Testis (tissue), 2 donors: ENCODE measurements around the gene TMC6.

Experiments used
- POLR2A ChIP-seq: fragments of 450-650 bp; IDR thresholded peaks from one replicate; pipeline ENCODE4 v1.6.1; 2017; ENCODE audit warnings: antibody characterized with exemption, mild to moderate bottlenecking, moderate library complexity
- TF ChIP-seq, protein P1 (sequence below), 3 experiments: fragments of 450-650 bp in 2 of 3; fragments of 200-600 bp in 1 of 3; sonication (generic) in 1 of 3; IDR thresholded peaks; one replicate each; pipeline ENCODE4 v1.5.1; 2016 to 2019; ENCODE audit warnings: antibody characterized with exemption in 3 of 3, mild to moderate bottlenecking in 2 of 3, moderate library complexity in 1 of 3

DNA sequence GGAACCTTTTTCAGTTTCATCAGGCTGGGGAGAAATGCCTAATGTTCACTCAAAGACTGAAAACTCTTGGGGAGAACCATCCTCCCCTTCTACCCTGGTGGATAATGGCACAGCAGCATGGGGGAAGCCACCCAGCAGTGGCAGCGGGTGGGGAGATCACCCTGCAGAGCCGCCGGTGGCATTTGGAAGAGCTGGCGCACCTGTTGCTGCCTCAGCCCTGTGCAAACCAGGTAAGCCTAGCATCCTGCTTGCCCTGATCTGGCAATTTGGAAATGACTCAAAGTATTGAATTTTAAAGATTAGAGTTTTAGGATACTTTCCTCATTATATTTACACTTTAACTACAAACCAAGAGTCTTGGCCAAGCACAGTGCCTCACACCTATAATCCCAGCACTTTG lies 63.8 kb downstream of the TMC6 start:
- TF ChIP-seq, protein P1, sequence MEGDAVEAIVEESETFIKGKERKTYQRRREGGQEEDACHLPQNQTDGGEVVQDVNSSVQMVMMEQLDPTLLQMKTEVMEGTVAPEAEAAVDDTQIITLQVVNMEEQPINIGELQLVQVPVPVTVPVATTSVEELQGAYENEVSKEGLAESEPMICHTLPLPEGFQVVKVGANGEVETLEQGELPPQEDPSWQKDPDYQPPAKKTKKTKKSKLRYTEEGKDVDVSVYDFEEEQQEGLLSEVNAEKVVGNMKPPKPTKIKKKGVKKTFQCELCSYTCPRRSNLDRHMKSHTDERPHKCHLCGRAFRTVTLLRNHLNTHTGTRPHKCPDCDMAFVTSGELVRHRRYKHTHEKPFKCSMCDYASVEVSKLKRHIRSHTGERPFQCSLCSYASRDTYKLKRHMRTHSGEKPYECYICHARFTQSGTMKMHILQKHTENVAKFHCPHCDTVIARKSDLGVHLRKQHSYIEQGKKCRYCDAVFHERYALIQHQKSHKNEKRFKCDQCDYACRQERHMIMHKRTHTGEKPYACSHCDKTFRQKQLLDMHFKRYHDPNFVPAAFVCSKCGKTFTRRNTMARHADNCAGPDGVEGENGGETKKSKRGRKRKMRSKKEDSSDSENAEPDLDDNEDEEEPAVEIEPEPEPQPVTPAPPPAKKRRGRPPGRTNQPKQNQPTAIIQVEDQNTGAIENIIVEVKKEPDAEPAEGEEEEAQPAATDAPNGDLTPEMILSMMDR (IDR thresholded peaks at IDR 0.05) = no peak
- no peak for TF ChIP-seq POLR2A
